Measurements from ENCODE around the gene TMEM127.

The TMEM127 gene

GRCh38 chr2:96201338-96201737, 64.5 kb downstream of the TMEM127 start:
- TF ChIP-seq, protein P1, sequence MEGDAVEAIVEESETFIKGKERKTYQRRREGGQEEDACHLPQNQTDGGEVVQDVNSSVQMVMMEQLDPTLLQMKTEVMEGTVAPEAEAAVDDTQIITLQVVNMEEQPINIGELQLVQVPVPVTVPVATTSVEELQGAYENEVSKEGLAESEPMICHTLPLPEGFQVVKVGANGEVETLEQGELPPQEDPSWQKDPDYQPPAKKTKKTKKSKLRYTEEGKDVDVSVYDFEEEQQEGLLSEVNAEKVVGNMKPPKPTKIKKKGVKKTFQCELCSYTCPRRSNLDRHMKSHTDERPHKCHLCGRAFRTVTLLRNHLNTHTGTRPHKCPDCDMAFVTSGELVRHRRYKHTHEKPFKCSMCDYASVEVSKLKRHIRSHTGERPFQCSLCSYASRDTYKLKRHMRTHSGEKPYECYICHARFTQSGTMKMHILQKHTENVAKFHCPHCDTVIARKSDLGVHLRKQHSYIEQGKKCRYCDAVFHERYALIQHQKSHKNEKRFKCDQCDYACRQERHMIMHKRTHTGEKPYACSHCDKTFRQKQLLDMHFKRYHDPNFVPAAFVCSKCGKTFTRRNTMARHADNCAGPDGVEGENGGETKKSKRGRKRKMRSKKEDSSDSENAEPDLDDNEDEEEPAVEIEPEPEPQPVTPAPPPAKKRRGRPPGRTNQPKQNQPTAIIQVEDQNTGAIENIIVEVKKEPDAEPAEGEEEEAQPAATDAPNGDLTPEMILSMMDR (IDR thresholded peaks at IDR 0.05; ENCODE audit: control extremely low read depth, extremely low read depth, low read depth, missing control alignments) = no peak
- POLR2A ChIA-PET = interaction anchor here (0.6 to 1.4 kb wide), 2 partner anchors 51 to 56 kb away, joined by 3 to 4 read pairs; partner anchors contain the start of gene DUSP2
- no peak for DNase-seq (ENCODE audit: extremely low spot score)
- CTCF ChIA-PET = interaction anchor here (0.9 to 5.9 kb wide), 11 partner anchors 14 to 123 kb away, joined by 3 to 43 read pairs (median 5); partner anchors contain the start of gene ASTL

- POLR2A ChIA-PET = interaction anchor here (0.9 kb wide), 1 partner anchor 9 kb away, joined by 3 read pairs; the partner anchor contains the start of gene STARD7
- no peak for DNase-seq (ENCODE audit: extremely low spot score)
- TF ChIP-seq, protein P1 (IDR thresholded peaks at IDR 0.05; ENCODE audit: control extremely low read depth, extremely low read depth, low read depth, missing control alignments) = no peak
- CTCF ChIA-PET = interaction anchor here (1.3 to 2.1 kb wide), 3 partner anchors 18 to 82 kb away, joined by 3 to 17 read pairs (median 6); no protein-coding TSS in a partner anchor
Measured at GRCh38 chr2:96198921-96199320, 66.9 kb downstream of the TMEM127 start.
